HG03457 (cell line): ENCODE results near the gene PSME2.
"Not testable (repeated sequence)": the region's sequence is repeated elsewhere in the genome, so short reads cannot be mapped to it uniquely, and the experiment has no call there.

ENCODE experiments used
- ATAC-seq: cut with Tn5 transposase; IDR thresholded peaks from one replicate; pipeline ENCODE4 v1.9.1; 2021; ENCODE audit warnings: moderate number of reproducible peaks; ENCODE audit not compliant: unreplicated experiment

The PSME2 gene

GRCh38 chr14:24115422-24116127 is 30.8 kb downstream of the PSME2 start:
- ATAC-seq = no peak

GRCh38 chr14:24114532-24115421 is 31.6 kb downstream of the PSME2 start, which contains the start of the genes DCAF11 and NRL:
DCAF11 (plus strand) TSS chr14:24114777; CDS start chr14:24115595, 818 bp downstream.
NRL (minus strand) TSS chr14:24114949; CDS start chr14:24082848, 32,101 bp downstream.
- peak; percentile 69 for ATAC-seq

GRCh38 chr14:24113801-24114531 is 32.4 kb downstream of the PSME2 start:
- ATAC-seq = peak; percentile 22

- no peak for ATAC-seq
Measured at GRCh38 chr14:24113379-24113800, 33.0 kb downstream of the PSME2 start.

GRCh38 chr14:24110523-24110922 is 35.9 kb downstream of the PSME2 start:
- no peak for ATAC-seq

- ATAC-seq = no peak
Measured at GRCh38 chr14:24110060-24110459, 36.4 kb downstream of the PSME2 start.

- ATAC-seq = no peak
Measured at GRCh38 chr14:24108336-24108874, 38.0 kb downstream of the PSME2 start.

GRCh38 chr14:24106672-24107271 is 39.6 kb downstream of the PSME2 start:
- ATAC-seq = no peak

GRCh38 chr14:24105609-24106239 is 40.7 kb downstream of the PSME2 start:
- ATAC-seq = not testable (repeated sequence)

- ATAC-seq = no peak
Measured at GRCh38 chr14:24103451-24103850, 43.0 kb downstream of the PSME2 start.

GRCh38 chr14:24102357-24103048 is 43.9 kb downstream of the PSME2 start:
- ATAC-seq = no peak

- no peak for ATAC-seq
Measured at GRCh38 chr14:24100982-24101494, 45.4 kb downstream of the PSME2 start.

GRCh38 chr14:24100197-24100981 is 46.0 kb downstream of the PSME2 start:
- ATAC-seq = no peak

- ATAC-seq = no peak
Measured at GRCh38 chr14:24098927-24099813, 47.2 kb downstream of the PSME2 start.

GRCh38 chr14:24098229-24098926 is 48.0 kb downstream of the PSME2 start:
- no peak for ATAC-seq

- no peak for ATAC-seq
Measured at GRCh38 chr14:24096545-24097181, 49.7 kb downstream of the PSME2 start.
